Body of pancreas (tissue), 4 donors: Measurements from ENCODE around the gene PVR. TPM values are rescaled to one million over a fixed set of nuclear protein-coding genes. Genes with fewer than 3 reads are reported as not detected.

Experiments
- ATAC-seq: fragments of 150-250 bp; one replicate; pipeline ENCODE4 v1.9.1; 2016
- DNase-seq, 4 donors: peaks; one replicate each; pipeline ENCODE4 v3.0.0-alpha.2; 2019
- H3K27ac ChIP-seq, 4 donors: fragments of 200-600 bp; sonication (generic); 1 replicate in 3 of 4; 2 replicates in 1 of 4; pipeline versions ENCODE4 v1.5.1 to v1.6.1; 2016 to 2019; ENCODE audit warnings: mild to moderate bottlenecking in 1 of 4, mixed read lengths in 1 of 4, moderate library complexity in 1 of 4
- H3K27me3 ChIP-seq, 2 donors: fragments of 200-600 bp; sonication (generic); one replicate each; pipeline ENCODE4 v1.6.0; 2016; ENCODE audit warnings: mild to moderate bottlenecking in 1 of 2
- H3K36me3 ChIP-seq, 2 donors: fragments of 200-600 bp; sonication (generic); replicated peaks in 1 of 2; 2 replicates each; pipeline ENCODE4 v1.5.1; 2016; ENCODE audit warnings: low read depth in 2 of 2; ENCODE audit not compliant: insufficient read depth in 1 of 2
- H3K4me1 ChIP-seq: fragments of 200-600 bp; sonication (generic); one replicate; pipeline ENCODE4 v1.6.0; 2016
- H3K4me3 ChIP-seq, 2 donors: fragments of 200-600 bp; sonication (generic); 1 replicate in 1 of 2; 2 replicates in 1 of 2; pipeline ENCODE4 v1.5.1; 2016 to 2019
- H3K9me3 ChIP-seq, 3 donors: fragments of 200-600 bp; sonication (generic); 1 replicate in 2 of 3; 2 replicates in 1 of 3; pipeline ENCODE4 v1.5.1; 2016
- POLR2A ChIP-seq, 3 donors: fragments of 450-650 bp; IDR thresholded peaks; one replicate each; pipeline ENCODE4 v1.6.1; 2016; ENCODE audit warnings: antibody characterized with exemption in 3 of 3, mild to moderate bottlenecking in 2 of 3
- WGBS, 2 donors: methylation state at CpG; one replicate each; pipeline ENCODE4 v1.1.5; 2017; 5-methylcytosine and 5-hydroxymethylcytosine counted together
- intact Hi-C: fragments of 100-400 bp; cut with DNase I; formaldehyde crosslinking; loops from one replicate; pipeline ENCODE4 v1.15.1; 2023
- total RNA-seq, 2 donors: library from RNA; depleted of rRNA; stranded (reverse); fragments of >200 nt; gene quantifications; one replicate each; pipeline ENCODE4 v1.1.0, GENCODE V29; 2016
- TF ChIP-seq, protein P1 (sequence below), 7 experiments: fragments of 450-650 bp in 4 of 7; fragments of 200-600 bp in 3 of 7; sonication (generic) in 3 of 7; IDR thresholded peaks; one replicate each; pipeline ENCODE4 v1.5.1; 2016 to 2019; ENCODE audit warnings: antibody characterized with exemption in 7 of 7

PVR gene
- total RNA-seq, 2 donors from 2014 or later: 36.8 to 55.4 TPM

GRCh38 chr19:44598880-44599279, 44.8 kb upstream of the PVR start:
- intact Hi-C loops: no loop called here
- 24 to 50% methylated on average over 1 to 3 of the region's 3 CpGs for WGBS, 2 donors
- TF ChIP-seq, protein P1, sequence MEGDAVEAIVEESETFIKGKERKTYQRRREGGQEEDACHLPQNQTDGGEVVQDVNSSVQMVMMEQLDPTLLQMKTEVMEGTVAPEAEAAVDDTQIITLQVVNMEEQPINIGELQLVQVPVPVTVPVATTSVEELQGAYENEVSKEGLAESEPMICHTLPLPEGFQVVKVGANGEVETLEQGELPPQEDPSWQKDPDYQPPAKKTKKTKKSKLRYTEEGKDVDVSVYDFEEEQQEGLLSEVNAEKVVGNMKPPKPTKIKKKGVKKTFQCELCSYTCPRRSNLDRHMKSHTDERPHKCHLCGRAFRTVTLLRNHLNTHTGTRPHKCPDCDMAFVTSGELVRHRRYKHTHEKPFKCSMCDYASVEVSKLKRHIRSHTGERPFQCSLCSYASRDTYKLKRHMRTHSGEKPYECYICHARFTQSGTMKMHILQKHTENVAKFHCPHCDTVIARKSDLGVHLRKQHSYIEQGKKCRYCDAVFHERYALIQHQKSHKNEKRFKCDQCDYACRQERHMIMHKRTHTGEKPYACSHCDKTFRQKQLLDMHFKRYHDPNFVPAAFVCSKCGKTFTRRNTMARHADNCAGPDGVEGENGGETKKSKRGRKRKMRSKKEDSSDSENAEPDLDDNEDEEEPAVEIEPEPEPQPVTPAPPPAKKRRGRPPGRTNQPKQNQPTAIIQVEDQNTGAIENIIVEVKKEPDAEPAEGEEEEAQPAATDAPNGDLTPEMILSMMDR (IDR thresholded peaks at IDR 0.05): peak in 4 of 7 experiments; percentile 16 to 23 (median 22)
- TF ChIP-seq POLR2A (IDR thresholded peaks at IDR 0.05): no peak
- DNase-seq (peak; percentile 74 to 85 (median 81)), ATAC-seq (peak; percentile 76)
- Histone ChIP-seq H3K36me3 (no peaks in the 10 kb centered on the region), H3K9me3 (no peaks in the 10 kb centered on the region), H3K4me1 (peaks cover 40% of the 10 kb centered on the region), H3K27me3 (no peaks in the 10 kb centered on the region), H3K4me3 (no peak overlapping the region), H3K27ac (no peak overlapping the region)

- no peak for ATAC-seq
These were observed 43.2 kb upstream of the PVR start for GRCh38 chr19:44600466-44600865.

GRCh38 chr19:44602081-44602480, 41.6 kb upstream of the PVR start:
- Histone ChIP-seq H3K9me3 (no peaks in the 10 kb centered on the region), H3K36me3 (no peaks in the 10 kb centered on the region), H3K27me3 (no peaks in the 10 kb centered on the region), H3K27ac (no peak overlapping the region), H3K4me3 (no peak overlapping the region), H3K4me1 (peaks cover 32% of the 10 kb centered on the region)
- WGBS, 2 donors: 16 to 34% methylated on average over 6 of the region's 6 CpGs
- TF ChIP-seq POLR2A (IDR thresholded peaks at IDR 0.05): no peak
- TF ChIP-seq, protein P1 (IDR thresholded peaks at IDR 0.05): no peak
- DNase-seq (peak; percentile 30 to 70 (median 58)), ATAC-seq (peak; percentile 69)
- intact Hi-C loops: no loop called here

More at GRCh38 chr19:44600466-44600865, 43.2 kb upstream of the PVR start:
- Histone ChIP-seq H3K36me3 (no peaks in the 10 kb centered on the region), H3K27ac (no peak overlapping the region), H3K4me3 (no peak overlapping the region), H3K4me1 (peaks cover 40% of the 10 kb centered on the region), H3K27me3 (no peaks in the 10 kb centered on the region), H3K9me3 (no peaks in the 10 kb centered on the region)
- intact Hi-C loops: no loop called here
- 77 to 80% methylated on average over 4 of the region's 4 CpGs for WGBS, 2 donors
- DNase-seq: no peak
- TF ChIP-seq POLR2A (IDR thresholded peaks at IDR 0.05): no peak
- TF ChIP-seq, protein P1 (IDR thresholded peaks at IDR 0.05): no peak

- 85 to 86% methylated on average over 7 to 8 of the region's 8 CpGs for WGBS, 2 donors
- DNase-seq (no peak), ATAC-seq (no peak)
- no peaks in the 10 kb centered on the region for H3K36me3 ChIP-seq
- no peak for TF ChIP-seq POLR2A (IDR thresholded peaks at IDR 0.05)
- TF ChIP-seq, protein P1 (IDR thresholded peaks at IDR 0.05): no peak
- no peaks in the 10 kb centered on the region for H3K9me3 ChIP-seq
- no peak overlapping the region for H3K27ac ChIP-seq
- intact Hi-C loops: no loop called here
- H3K4me3 ChIP-seq: no peak overlapping the region
- peaks cover 23% of the 10 kb centered on the region for H3K4me1 ChIP-seq
- no peaks in the 10 kb centered on the region for H3K27me3 ChIP-seq
These were observed 40.3 kb upstream of the PVR start for GRCh38 chr19:44603201-44603945.

DNA sequence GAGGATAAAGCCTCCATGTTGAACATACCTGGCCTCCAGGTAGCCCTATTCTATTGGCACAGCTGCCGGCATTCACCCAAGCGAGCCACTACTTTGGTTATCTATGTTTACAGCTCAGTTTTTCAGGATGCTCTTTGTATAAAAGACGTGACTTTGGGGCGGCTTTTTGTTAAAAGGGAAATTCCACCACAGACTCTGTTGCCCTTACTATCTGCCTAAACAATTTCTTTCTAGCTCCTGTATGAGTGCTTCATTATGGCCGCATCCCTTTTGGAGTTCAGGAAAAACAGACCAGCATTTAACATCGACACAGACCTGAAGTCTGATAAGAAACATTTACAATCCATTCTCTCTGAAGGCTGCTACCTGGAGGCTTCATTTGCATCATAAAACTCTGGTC, 39.5 kb upstream of the PVR start:
- Histone ChIP-seq H3K9me3 (no peaks in the 10 kb centered on the region), H3K4me1 (peaks cover 14% of the 10 kb centered on the region), H3K27me3 (no peaks in the 10 kb centered on the region), H3K4me3 (no peak overlapping the region), H3K27ac (no peak overlapping the region), H3K36me3 (no peaks in the 10 kb centered on the region)
- DNase-seq (no peak), ATAC-seq (no peak)
- TF ChIP-seq, protein P1 (IDR thresholded peaks at IDR 0.05): no peak
- TF ChIP-seq POLR2A (IDR thresholded peaks at IDR 0.05): no peak
- intact Hi-C loops: no loop called here
- WGBS, 2 donors: 49 to 64% methylated on average over 6 of the region's 6 CpGs
